Astrocyte (in vitro differentiated cells and primary cell): Measurements from ENCODE around the gene ADAMTS17.

Experiments used
- EZH2 ChIP-seq: IDR thresholded peaks from 2 replicates; pipeline ENCODE4 v1.6.1; 2012; ENCODE audit warnings: mild to moderate bottlenecking, low read length, inconsistent platforms; ENCODE audit not compliant: insufficient read depth
- TF ChIP-seq, protein P1 (sequence below): IDR thresholded peaks from 2 replicates; pipeline ENCODE4 v1.5.1; 2011; ENCODE audit warnings: low read depth, mild to moderate bottlenecking, inconsistent platforms, low read length, moderate library complexity; ENCODE audit not compliant: insufficient read depth

DNA sequence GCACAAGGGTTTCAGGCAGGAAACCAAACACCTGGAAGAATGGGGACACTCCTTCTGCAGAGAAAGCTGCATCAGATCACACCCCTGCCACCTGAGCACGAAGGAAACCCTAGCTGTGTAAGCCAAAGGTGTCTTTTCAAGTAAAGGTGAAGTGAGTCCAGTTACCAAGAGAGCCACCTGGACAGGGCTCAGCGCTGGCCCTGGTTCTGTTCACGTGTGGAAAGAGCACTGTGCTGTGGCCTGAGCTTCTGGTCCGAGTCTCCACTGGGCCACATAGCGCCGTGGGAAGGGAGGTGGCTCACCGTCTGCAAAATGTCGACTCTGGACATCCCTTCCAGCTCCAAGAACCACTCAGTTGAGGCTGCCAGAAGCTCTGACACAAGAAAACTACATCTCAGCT, 151.1 kb downstream of the ADAMTS17 start:
- no peak for TF ChIP-seq EZH2
- TF ChIP-seq, protein P1, sequence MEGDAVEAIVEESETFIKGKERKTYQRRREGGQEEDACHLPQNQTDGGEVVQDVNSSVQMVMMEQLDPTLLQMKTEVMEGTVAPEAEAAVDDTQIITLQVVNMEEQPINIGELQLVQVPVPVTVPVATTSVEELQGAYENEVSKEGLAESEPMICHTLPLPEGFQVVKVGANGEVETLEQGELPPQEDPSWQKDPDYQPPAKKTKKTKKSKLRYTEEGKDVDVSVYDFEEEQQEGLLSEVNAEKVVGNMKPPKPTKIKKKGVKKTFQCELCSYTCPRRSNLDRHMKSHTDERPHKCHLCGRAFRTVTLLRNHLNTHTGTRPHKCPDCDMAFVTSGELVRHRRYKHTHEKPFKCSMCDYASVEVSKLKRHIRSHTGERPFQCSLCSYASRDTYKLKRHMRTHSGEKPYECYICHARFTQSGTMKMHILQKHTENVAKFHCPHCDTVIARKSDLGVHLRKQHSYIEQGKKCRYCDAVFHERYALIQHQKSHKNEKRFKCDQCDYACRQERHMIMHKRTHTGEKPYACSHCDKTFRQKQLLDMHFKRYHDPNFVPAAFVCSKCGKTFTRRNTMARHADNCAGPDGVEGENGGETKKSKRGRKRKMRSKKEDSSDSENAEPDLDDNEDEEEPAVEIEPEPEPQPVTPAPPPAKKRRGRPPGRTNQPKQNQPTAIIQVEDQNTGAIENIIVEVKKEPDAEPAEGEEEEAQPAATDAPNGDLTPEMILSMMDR: no peak
